Left lung (tissue), 10 donors: ENCODE measurements around the gene ODAD3. TPM values are rescaled to one million over a fixed set of nuclear protein-coding genes. Genes with fewer than 3 reads are reported as not detected.

Source experiments
- ATAC-seq: fragments of 200-7000 bp; cut with Tn5 transposase; one replicate; pipeline ENCODE4 v1.9.1; 2020; ENCODE audit warnings: moderate library complexity
- DNase-seq, 4 donors: peaks; one replicate each; pipeline ENCODE4 v3.0.0-alpha.2; 2013 to 2020
- H3K27ac ChIP-seq, 2 donors: fragments of 200-600 bp; sonication (generic) in 1 of 2; one replicate each; pipeline versions ENCODE4 v1.5.0 to v1.8.0; 2020 to 2021
- H3K27me3 ChIP-seq, 2 donors: fragments of 200-600 bp; sonication (generic) in 1 of 2; one replicate each; pipeline versions ENCODE4 v1.5.0 to v1.8.0; 2020 to 2021
- H3K36me3 ChIP-seq, 2 donors: fragments of 200-600 bp; sonication (generic) in 1 of 2; one replicate each; pipeline versions ENCODE4 v1.5.0 to v1.8.0; 2020 to 2021
- H3K4me1 ChIP-seq, 2 donors: fragments of 200-600 bp; one replicate each; pipeline ENCODE4 v1.8.0; 2021
- H3K4me3 ChIP-seq, 2 donors: fragments of 200-600 bp; sonication (generic) in 1 of 2; one replicate each; pipeline versions ENCODE4 v1.5.0 to v1.8.0; 2020 to 2021; ENCODE audit warnings: mild to moderate bottlenecking in 1 of 2
- H3K9me3 ChIP-seq, 2 donors: fragments of 200-600 bp; sonication (generic) in 1 of 2; one replicate each; pipeline versions ENCODE4 v1.5.0 to v1.8.0; 2020 to 2021
- intact Hi-C, 2 donors: fragments of 100-400 bp; cut with DNase I; formaldehyde crosslinking; loops; one replicate each; pipeline versions ENCODE4 v1.11.2 to v1.14.2; 2022
- polyA plus RNA-seq, 6 donors: library from polyadenylated mRNA; unstranded; fragments of 120-200 nt; gene quantifications; one replicate each; pipeline ENCODE4 v1.2.1, GENCODE V29; 2013; ENCODE audit not compliant: insufficient read length in 6 of 6
- total RNA-seq, 2 donors: library from RNA; stranded (reverse); fragmentation: NEBNext Ultra II Directional; extraction: Animal tissue kit (Norgen Biotek cat#: 25700); gene quantifications; one replicate each; pipeline ENCODE4 v1.2.1, GENCODE V29; 2021
- TF ChIP-seq, protein P1 (sequence below), 2 donors: fragments of 200-600 bp; sonication (generic) in 1 of 2; IDR thresholded peaks; one replicate each; pipeline versions ENCODE4 v1.5.0 to v1.8.0; 2021; ENCODE audit warnings: antibody characterized with exemption in 2 of 2
- donor health status: DM: no; HTN: yes; CAD: no.
- donor health status: DM: no; HTN: no; CAD: no.

ODAD3 gene
- total and polyA plus RNA-seq, 8 donors = 0.55 to 2.6 (median 1.9) TPM

DNA sequence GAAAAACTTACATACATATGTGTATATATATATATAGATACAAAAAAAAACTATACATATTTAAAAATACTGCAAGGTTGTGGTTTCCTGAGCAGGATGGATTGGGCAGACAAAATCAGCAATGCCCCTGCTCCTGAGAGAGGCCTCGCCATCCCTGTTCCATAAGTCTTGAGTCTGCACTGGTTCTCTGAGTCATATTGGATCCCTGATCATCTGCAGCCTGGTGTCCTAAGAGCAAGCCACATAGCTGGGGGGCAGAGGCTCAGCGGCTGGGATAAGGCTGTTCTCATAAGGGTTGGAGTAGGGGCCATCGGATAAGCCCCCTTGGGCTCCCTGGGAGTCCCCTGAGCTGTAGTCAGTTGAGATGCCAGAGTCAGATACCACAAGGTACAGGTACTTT, 57.2 kb downstream of the ODAD3 start:
- TF ChIP-seq, protein P1, sequence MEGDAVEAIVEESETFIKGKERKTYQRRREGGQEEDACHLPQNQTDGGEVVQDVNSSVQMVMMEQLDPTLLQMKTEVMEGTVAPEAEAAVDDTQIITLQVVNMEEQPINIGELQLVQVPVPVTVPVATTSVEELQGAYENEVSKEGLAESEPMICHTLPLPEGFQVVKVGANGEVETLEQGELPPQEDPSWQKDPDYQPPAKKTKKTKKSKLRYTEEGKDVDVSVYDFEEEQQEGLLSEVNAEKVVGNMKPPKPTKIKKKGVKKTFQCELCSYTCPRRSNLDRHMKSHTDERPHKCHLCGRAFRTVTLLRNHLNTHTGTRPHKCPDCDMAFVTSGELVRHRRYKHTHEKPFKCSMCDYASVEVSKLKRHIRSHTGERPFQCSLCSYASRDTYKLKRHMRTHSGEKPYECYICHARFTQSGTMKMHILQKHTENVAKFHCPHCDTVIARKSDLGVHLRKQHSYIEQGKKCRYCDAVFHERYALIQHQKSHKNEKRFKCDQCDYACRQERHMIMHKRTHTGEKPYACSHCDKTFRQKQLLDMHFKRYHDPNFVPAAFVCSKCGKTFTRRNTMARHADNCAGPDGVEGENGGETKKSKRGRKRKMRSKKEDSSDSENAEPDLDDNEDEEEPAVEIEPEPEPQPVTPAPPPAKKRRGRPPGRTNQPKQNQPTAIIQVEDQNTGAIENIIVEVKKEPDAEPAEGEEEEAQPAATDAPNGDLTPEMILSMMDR (IDR thresholded peaks at IDR 0.05) = no peak
- intact Hi-C loops = no loop called here
- DNase-seq = no peak
- H3K9me3 ChIP-seq = no peaks in the 10 kb centered on the region
- peak overlapping the region; percentile 95 to 96 for H3K27ac ChIP-seq
- ATAC-seq = no peak
- peaks cover 0 to 11% of the 10 kb centered on the region in 2 donors for H3K27me3 ChIP-seq
- H3K36me3 ChIP-seq = no peaks in the 10 kb centered on the region
- peaks cover 6 to 81% of the 10 kb centered on the region in 2 donors for H3K4me1 ChIP-seq
- H3K4me3 ChIP-seq = no peak overlapping the region

DNA sequence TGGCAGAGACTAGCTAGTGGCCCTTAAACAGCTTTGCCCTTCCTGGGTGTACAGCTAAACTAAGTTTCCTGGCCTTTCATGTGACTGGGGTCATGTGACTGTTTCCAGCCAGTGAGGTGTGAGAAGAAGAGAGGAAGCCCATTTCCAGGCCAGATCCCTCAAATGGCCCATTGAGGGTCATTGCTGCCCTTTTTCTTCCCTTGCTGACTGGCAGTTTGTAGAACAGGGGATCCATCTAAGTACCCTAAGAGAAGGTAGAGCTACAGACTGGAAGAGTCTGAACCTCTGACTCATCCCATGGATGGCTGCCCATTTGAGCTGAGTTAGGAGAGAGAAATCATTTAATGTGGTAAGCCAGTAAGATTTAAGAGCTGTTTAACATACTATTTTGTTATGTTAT, 57.7 kb downstream of the ODAD3 start:
- peaks cover 6 to 75% of the 10 kb centered on the region in 2 donors for H3K4me1 ChIP-seq
- H3K27me3 ChIP-seq = peaks cover 0 to 6% of the 10 kb centered on the region in 2 donors
- H3K9me3 ChIP-seq = no peaks in the 10 kb centered on the region
- no peak overlapping the region for H3K4me3 ChIP-seq
- peak overlapping the region; percentile 95 to 96 for H3K27ac ChIP-seq
- TF ChIP-seq, protein P1 (IDR thresholded peaks at IDR 0.05) = no peak
- intact Hi-C loops = no loop called here
- ATAC-seq (no peak), DNase-seq (peak in 1 of 4 donors; percentile 66)
- no peaks in the 10 kb centered on the region for H3K36me3 ChIP-seq

DNA sequence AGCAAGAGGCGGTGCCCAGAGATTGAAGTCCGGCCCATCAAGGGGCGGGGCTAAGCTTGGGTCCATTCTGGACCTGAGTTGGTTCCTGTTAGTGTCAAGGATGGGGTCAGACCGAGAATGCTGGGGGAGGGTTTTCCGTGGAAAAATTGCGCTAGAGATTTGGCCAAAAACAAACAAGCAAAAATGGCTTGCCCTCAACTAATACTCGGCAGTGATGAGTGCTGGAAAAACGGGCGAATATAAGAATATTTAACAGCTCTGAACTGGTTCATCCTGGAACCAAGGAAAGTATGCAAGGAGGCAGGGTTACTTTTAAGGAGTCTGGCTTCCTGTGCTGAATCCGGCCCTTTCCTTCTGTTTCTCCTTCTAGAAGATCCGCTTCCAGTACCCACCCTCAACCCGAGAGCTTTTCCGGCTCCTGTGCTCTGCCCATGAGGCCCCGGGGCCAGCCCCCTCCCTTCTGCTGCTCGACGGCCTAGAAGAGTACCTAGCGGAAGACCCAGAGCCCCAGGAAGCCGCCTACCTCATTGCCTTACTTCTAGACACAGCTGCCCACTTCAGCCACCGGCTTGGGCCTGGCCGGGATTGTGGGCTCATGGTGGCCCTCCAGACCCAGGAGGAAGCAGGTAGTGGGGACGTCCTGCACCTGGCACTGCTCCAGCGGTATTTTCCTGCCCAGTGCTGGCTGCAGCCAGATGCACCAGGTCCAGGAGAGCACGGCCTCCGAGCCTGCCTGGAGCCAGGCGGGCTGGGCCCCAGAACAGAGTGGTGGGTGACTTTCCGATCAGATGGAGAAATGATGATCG, 59.6 kb downstream of the ODAD3 start:
- peak overlapping the region; percentile 95 to 96 for H3K27ac ChIP-seq
- H3K27me3 ChIP-seq = no peaks in the 10 kb centered on the region
- peak in 3 of 4 donors; percentile 64 to 85 (median 77) for DNase-seq
- H3K4me3 ChIP-seq = peak overlapping the region; percentile 38 to 66
- no peaks in the 10 kb centered on the region for H3K36me3 ChIP-seq
- intact Hi-C loops = no loop called here
- H3K4me1 ChIP-seq = peaks cover 0 to 61% of the 10 kb centered on the region in 2 donors
- TF ChIP-seq, protein P1 (IDR thresholded peaks at IDR 0.05) = no peak
- ATAC-seq = peak; percentile 37
- no peaks in the 10 kb centered on the region for H3K9me3 ChIP-seq

DNA sequence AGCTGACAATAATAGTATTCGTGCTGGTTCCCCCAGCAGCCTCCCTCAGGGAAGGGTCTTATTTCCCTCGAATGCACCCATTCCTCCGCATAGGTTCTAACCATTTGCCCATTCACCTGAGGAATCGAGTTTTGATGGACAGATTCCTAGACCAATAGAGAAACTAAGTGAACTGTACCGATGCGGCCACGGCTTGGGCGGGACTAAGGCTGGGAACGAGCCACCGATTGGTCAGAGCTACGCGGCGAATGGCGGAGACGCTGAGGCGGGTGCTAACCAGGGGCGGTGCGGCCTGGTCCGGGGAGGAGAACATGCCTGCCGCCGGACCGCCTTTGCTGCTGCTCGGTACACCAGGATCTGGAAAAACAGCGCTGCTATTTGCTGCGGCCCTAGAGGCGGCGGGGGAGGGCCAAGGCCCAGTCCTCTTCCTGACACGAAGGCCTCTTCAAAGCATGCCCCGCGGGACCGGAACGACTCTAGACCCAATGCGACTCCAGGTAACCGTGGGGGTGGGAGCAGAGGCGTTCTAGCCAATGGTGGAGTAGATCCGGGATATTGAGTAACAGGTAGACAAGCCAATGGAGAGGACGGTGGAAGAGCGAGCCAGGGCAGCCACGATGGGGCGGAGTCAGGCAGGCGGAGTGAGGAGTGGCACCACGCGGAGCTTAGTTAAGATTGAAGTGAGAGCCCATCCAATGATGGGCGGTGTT, 60.3 kb downstream of the ODAD3 start, which contains the start of gene SWSAP1:
Gene SWSAP1, plus strand, starts transcription at position 234 of the 710 bp plus-strand sequence. Its CDS starts 15 bp downstream, at position 249.
- TF ChIP-seq, protein P1 (IDR thresholded peaks at IDR 0.05) = peak in 1 of 2 donors; percentile 15
- ATAC-seq = peak; percentile 93
- Histone ChIP-seq H3K27me3 (no peaks in the 10 kb centered on the region), H3K4me3 (peak within 1 kb of the TSS; percentile 54 to 66), H3K4me1 (peaks cover 0 to 54% of the 10 kb centered on the region in 2 donors), H3K36me3 (no peaks in the 10 kb centered on the region), H3K9me3 (no peaks in the 10 kb centered on the region), H3K27ac (peak within 1 kb of the TSS; percentile 95 to 96)
- intact Hi-C loops = no loop called here
- DNase-seq = peak; percentile 97 to 99 (median 99)
